Activated CD4-positive, alpha-beta T cell treated with anti-CD3 and anti-CD28 coated beads, Interleukin-2, amount 50 U/mL, for 24 hours (primary cell): Measurements from ENCODE around the gene RPS6KA5.
"Not testable (repeated sequence)": the region's sequence is repeated elsewhere in the genome, so short reads cannot be mapped to it uniquely, and the experiment has no call there.

Source experiments
- DNase-seq, 2 donors: peaks; one replicate each; pipeline ENCODE4 v3.0.0-alpha.2; 2020; ENCODE audit warnings: low read depth in 1 of 2, low spot score in 1 of 2

The RPS6KA5 gene

DNA sequence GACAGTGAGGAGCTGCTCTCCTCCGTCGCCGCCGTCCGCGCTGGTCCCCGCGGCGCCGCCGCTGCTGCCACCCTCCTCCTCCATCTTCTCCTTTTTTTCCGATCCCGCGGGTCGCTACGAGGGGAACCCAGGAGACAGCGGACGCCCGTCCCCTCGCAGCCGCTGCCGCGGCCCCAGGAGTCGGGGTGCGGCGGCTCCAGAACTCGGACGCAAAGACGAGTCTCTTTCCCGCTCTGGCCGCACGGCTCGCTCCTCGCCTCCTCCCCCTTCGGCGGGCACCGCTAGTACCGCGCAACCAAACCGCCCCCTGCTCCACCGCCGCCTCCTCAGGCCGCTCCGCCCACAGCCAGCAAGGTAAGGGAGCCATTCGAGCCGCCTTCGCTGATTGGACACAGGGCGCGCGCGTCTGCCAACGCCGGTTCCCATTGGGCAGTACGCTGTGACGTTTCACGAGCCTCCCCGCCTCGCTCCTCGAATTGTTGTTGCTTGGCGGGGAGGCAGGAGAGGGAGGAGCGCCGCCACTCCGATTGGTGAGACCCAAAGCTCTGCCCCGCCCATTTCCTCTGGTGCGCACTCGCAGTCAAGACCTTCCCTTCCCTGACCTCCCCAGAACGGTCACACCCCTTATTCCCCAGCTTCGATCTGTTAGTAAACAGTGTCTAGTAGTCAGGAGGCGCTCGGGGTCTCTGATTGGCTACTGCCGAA lies at the start of gene RPS6KA5:
RPS6KA5 (minus strand) TSS at position 291 of the 705 bp plus-strand sequence; CDS start at position 84, 207 bp downstream.
- peak; percentile 95 to 100 for DNase-seq

DNA sequence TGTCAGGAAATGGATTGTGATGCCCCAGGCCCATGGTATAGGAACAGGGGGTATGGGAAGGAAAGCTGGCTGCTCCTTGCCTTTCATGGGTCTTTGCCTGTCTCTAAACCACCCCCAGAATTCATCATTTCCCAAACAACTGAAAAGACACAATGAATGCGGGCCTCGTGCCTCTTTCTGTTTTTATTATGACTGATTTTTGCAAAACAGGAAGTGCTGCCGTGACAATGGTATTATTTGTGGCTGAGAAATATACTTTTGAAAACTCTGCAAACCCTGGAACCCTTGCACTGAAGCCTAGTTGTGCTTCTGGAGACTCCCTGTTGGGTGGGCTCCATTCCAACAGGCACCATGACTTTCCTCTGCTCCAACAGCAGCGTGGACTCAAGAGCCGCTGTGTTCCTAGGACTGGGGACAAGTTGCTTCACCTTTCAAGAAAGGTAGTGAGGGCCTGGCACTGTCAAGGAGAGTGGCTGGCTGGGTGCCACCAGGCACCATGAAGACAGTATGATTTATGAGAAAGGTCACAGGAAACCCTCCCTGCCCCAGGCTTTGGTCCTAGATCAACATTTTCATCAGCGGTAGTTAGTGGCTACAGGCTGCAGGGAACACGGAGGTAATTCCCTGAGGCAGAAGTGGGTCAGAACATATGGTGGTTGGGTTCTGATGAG lies 48.6 kb upstream of the RPS6KA5 start:
- no peak for DNase-seq

- DNase-seq = no peak
Measured at GRCh38 chr14:91103116-91103515, 42.7 kb upstream of the RPS6KA5 start.

GRCh38 chr14:91100102-91100501 lies 39.7 kb upstream of the RPS6KA5 start:
- DNase-seq = no peak

- DNase-seq = no peak
Measured at GRCh38 chr14:91098591-91098990, 38.1 kb upstream of the RPS6KA5 start.

DNA sequence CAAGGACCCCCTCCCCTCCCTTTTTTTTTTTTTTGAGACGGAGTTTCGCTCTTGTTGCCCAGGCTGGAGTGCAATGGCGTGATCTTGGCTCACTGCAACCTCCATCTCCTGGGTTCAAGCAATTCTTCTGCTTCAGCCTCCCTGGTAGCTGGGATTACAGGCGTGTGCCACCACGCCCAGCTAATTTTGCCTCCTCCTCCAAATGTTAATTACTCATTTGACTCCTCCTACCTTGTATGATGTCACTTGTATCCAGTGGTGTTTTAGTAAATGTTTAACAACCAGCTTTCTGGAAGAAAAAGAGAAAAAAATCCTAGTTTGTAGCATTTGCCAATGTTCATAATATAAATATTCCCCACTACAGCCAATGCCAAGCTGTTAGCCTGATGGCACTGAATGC lies 37.2 kb upstream of the RPS6KA5 start:
- DNase-seq = not testable (repeated sequence)

GRCh38 chr14:91095178-91095577 lies 34.7 kb upstream of the RPS6KA5 start:
- no peak for DNase-seq

DNA sequence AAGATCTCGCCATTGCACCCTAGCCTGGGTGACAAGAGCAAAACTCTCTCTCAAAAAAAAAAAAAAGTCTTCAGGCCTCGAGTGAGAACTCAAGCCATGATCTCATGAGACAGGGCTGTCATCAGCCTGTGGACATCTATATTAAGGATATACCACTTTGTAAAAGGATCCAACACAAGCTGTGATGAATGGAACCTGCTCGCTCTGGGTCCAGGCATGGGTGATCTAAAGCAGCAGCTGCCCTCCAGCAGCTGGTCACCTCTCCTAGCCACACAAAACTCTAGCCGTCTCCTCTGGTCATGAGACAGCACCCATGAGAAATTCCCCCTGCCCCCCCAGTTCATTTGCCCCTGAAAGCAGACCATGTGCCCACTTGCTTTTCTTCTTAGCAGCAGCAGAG lies 34.3 kb upstream of the RPS6KA5 start:
- no peak for DNase-seq

DNA sequence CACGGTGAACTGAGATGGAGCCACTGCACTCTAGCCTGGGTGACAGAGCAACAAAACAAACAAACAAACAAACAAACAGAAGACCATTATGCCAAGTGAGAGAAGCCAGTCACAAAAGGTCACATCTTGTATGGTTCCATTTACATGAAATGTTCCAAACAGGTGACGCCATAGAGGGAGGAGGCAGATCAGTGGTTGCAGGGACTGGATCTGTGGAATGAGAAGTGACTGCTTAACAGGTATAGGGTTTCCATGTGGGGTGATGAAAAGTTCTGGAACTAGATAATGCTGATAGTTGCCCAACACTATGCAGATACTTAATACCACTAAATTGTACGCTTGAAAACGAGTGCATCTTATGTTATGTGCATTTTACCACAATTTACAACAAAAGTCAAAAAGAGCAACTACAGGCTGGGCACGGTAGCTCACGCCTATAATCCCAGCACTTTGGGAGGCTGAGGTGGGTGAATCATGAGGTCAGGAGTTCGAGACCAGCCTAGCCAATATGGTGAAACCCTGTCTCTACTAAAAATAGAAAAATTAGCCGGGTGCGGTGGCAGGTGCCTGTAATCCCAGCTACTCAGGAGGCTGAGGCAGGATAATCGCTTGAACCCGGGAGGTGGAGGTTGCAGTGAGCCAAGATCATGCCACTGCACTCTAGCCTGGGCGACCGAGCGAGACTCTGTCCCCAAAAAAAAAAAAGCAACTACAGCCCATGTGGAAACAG lies 33.5 kb upstream of the RPS6KA5 start:
- DNase-seq = not testable (repeated sequence)

DNA sequence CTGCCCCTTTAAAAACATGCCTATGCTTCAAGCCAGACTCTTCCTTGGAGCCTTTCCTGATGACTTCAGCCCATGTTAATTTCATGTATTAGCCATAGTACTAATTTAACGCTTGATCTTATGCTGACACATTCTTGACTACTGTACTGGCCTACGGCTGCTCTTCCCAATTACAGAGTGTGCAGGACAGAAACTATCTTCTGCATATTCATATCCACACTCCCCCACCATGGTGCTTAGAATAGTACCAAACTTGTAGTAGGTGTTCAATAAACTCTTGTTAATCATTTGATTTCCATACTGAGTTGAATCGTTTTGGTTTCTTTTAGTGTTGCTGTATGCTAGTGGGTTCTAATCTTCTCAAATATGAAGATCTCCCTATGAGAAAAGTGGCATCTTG lies 31.6 kb upstream of the RPS6KA5 start:
- no peak for DNase-seq

- DNase-seq = no peak
Measured at GRCh38 chr14:91090743-91091142, 30.3 kb upstream of the RPS6KA5 start.

DNA sequence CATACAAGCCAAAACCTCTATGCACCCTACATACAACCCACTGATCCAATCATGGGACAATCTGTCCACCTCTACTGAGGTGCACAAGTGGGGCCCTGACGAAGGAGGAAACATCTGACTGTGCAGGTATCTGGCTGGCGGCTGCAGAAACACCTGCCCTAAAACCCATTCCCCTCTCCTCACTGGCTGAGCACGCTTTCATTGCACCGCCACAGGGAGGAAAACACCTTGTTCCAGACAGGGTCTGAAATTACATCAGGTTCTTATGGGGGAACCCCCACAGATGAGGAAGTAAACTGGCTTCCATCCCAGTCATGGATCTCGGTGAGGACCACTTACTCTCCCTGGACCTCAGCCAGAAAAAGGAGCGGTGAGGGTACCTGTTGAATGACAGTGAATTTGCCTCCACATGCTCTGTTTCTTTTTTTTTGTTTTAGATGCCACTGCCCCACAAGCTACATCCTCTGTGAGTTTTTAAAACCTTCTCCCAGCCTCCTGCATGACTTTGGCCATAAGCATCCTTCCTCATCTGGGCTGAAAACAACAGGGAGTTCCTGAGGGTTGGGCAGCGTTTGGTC lies 29.6 kb upstream of the RPS6KA5 start:
- no peak for DNase-seq

DNA sequence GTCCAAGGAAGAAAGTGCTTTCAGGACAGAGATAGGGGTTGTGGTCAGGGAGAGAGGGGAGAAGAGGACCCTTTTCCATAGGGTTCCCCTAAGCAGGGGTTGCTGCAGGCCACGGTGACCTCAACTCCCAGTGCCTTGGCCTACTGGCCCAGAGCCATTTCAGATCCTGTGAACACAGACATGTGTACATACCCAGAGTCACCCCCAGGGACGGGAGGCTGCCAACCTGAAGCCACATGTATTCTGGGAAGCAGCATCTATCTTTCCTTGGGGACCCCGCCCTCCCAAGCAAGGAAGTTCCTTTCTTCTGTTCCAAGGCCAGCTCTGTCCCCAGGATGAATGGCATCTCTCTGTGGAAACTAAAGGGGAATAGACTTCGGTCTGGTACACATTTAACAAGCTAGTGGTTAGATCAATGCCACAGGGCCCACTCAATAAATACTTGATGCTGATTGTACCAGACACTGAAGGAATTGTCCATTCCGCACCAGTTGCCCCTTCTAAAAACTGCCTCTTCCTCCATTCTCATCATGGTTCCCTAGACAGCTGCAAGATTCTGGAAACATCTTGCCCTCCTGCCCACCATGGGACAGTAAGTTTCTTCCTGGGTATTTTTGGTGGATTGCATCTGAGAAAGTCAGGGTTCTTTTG lies 28.3 kb upstream of the RPS6KA5 start:
- no peak for DNase-seq

- DNase-seq = not testable (repeated sequence)
Measured at GRCh38 chr14:91087470-91087869, 27.0 kb upstream of the RPS6KA5 start.

GRCh38 chr14:91084516-91084915 lies 24.1 kb upstream of the RPS6KA5 start:
- DNase-seq = no peak

DNA sequence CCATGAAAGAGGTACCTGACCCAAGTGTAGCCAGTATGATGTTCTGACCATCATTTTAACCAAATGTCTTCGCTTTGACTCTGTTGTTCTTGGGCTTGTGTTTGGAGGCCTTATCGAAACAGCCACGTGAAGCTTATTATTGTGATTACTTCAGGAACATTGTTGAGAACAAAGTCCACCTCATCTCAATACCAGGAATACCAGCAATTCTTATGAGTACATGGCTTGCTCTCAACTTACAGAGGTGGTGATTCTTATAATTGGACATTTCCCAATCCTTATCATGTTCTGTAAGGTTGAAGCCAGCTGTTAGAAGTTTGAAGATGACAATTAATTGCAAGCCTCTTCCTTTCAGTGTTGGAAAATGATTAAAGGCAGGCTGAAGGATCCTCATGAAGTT lies 21.8 kb upstream of the RPS6KA5 start:
- DNase-seq = no peak

GRCh38 chr14:91080071-91080470 lies 19.6 kb upstream of the RPS6KA5 start:
- no peak for DNase-seq

DNA sequence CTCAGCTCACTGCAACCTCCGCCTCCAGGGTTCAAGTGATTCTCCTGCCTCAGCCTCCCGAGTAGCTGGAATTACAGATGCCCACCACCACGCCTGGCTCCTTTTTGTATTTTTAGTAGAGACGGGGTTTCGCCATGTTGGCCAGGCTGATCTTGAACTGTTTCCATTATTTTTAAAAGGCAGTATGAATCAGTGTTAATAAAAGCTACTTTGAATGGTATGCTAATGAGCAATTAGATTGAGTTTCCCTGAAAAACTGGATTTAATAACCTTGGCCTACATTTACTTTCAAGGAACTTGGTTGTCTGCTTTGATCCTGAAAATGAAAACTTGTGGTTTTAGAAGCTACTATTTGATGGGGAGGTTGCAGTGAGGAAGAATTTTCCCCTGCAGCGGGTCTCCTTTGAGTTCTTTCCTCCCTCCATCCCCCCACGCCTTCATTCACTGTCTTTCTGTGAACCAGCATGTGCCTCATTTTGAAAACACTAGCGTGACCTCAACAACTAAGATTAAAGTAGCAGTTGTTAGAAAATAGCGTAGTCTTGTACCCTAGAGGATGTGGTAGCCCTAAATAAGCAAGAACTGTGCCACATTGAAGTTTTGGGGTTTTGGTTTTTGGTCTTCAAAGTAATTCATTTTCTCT lies 17.8 kb upstream of the RPS6KA5 start:
- peak in 1 of 2 donors; percentile 66 for DNase-seq

DNA sequence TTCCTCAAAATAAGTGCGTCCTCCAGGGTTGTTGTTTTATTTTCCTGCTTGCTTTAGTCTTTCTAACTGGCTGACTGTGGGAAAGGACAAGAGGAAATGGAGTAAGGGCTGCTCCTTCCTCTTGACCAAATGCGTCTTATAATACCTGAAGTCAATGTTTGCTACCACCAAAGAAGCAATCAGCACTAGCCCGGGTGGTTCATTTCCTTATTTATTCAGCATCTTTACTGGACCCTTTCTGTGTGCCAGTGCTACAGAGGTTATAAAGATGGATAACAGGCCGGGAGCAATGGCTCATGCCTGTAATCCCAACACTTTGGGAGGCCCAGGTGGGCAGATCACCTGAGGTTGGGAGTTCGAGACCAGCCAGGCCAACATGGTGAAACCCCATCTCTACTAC lies 15.1 kb upstream of the RPS6KA5 start:
- no peak for DNase-seq

- no peak for DNase-seq
Measured at GRCh38 chr14:91070572-91070971, 10.1 kb upstream of the RPS6KA5 start.

GRCh38 chr14:91068642-91069041 lies 8.2 kb upstream of the RPS6KA5 start:
- no peak for DNase-seq
